NCI-H526 (cell line): Measurements from ENCODE around the gene MBLAC2.
A peak's percentile ranks its signal among the peaks of the same experiment; 100 is the strongest.

ENCODE experiments used
- DNase-seq, 2 experiments: peaks; one replicate each; lab custom pipeline; 2025; lab: John Stamatoyannopoulos, UW

The MBLAC2 gene

GRCh38 chr5:90474235-90475107 is at the start of gene MBLAC2, which contains the start of gene POLR3G:
TSS of gene MBLAC2 (minus strand) at chr5:90474771. CDS start at chr5:90474292, 479 bp downstream.
TSS of gene POLR3G (plus strand) at chr5:90474864. CDS start at chr5:90485568, 10,704 bp downstream.
- peak; percentile 70 to 91 for DNase-seq

- no peak for DNase-seq
Observed at GRCh38 chr5:90519081-90519480, 44.5 kb upstream of the MBLAC2 start.

- DNase-seq: no peak
Observed at GRCh38 chr5:90518661-90519060, 44.1 kb upstream of the MBLAC2 start.

GRCh38 chr5:90514520-90514919 is 39.9 kb upstream of the MBLAC2 start:
- DNase-seq: no peak

GRCh38 chr5:90510438-90510837 is 35.9 kb upstream of the MBLAC2 start:
- DNase-seq: no peak

GRCh38 chr5:90506221-90506620 is 31.6 kb upstream of the MBLAC2 start:
- DNase-seq: no peak

GRCh38 chr5:90504743-90505142 is 30.2 kb upstream of the MBLAC2 start:
- peak in 1 of 2 experiments; percentile 6 for DNase-seq

GRCh38 chr5:90503596-90503995 is 29.0 kb upstream of the MBLAC2 start:
- DNase-seq: no peak

- DNase-seq: no peak
Observed at GRCh38 chr5:90495146-90495545, 20.6 kb upstream of the MBLAC2 start.

- DNase-seq: no peak
Observed at GRCh38 chr5:90494043-90494442, 19.5 kb upstream of the MBLAC2 start.

- DNase-seq: no peak
Observed at GRCh38 chr5:90488791-90489190, 14.2 kb upstream of the MBLAC2 start.

- no peak for DNase-seq
Observed at GRCh38 chr5:90484540-90484939, 10.0 kb upstream of the MBLAC2 start.

GRCh38 chr5:90483206-90483605 is 8.6 kb upstream of the MBLAC2 start:
- DNase-seq: no peak

GRCh38 chr5:90480699-90481098 is 6.1 kb upstream of the MBLAC2 start:
- DNase-seq: no peak

- DNase-seq: no peak
Observed at GRCh38 chr5:90479611-90480385, 5.2 kb upstream of the MBLAC2 start.

- no peak for DNase-seq
Observed at GRCh38 chr5:90477621-90478215, 3.1 kb upstream of the MBLAC2 start.

- no peak for DNase-seq
Observed at GRCh38 chr5:90477073-90477472, 2.5 kb upstream of the MBLAC2 start.

- DNase-seq: no peak
Observed at GRCh38 chr5:90476391-90476790, 1.8 kb upstream of the MBLAC2 start.

GRCh38 chr5:90475436-90475980 is 937 bp upstream of the MBLAC2 start:
- peak in 1 of 2 experiments; percentile 24 for DNase-seq

GRCh38 chr5:90473396-90474234 is 956 bp downstream of the MBLAC2 start:
- DNase-seq: peak; percentile 9 to 39

GRCh38 chr5:90472783-90473395 is 1.7 kb downstream of the MBLAC2 start:
- DNase-seq: no peak
